GM03348 (cell line): Measurements from ENCODE around the gene TMEM9.
"Not testable (repeated sequence)": the region's sequence is repeated elsewhere in the genome, so short reads cannot be mapped to it uniquely, and the experiment has no call there.

ENCODE experiments used
- DNase-seq: peaks from one replicate; pipeline ENCODE4 v3.0.0; 2012; ENCODE audit warnings: low spot score

The TMEM9 gene

GRCh38 chr1:201172999-201173610 is 18.8 kb upstream of the TMEM9 start:
- DNase-seq = no peak

DNA sequence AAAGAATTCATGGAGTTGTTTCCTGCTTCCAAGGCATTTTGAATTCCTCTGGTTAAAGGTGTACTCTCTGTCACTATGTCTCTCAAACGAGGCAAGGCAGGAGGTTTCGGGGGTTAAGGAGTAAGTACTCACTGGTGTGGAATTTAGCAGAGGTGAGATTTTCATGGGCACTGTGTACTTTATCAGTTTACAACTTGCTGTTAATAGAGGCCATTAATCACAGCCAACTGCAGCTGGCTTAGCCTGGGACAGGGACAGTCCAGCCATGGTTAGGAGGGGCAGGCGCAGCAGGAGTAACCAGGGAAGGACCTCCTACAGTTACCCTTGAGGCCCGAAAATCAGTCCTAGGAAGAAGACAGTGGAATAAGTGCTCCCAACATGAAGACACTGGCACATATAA is 18.1 kb upstream of the TMEM9 start:
- DNase-seq = no peak

DNA sequence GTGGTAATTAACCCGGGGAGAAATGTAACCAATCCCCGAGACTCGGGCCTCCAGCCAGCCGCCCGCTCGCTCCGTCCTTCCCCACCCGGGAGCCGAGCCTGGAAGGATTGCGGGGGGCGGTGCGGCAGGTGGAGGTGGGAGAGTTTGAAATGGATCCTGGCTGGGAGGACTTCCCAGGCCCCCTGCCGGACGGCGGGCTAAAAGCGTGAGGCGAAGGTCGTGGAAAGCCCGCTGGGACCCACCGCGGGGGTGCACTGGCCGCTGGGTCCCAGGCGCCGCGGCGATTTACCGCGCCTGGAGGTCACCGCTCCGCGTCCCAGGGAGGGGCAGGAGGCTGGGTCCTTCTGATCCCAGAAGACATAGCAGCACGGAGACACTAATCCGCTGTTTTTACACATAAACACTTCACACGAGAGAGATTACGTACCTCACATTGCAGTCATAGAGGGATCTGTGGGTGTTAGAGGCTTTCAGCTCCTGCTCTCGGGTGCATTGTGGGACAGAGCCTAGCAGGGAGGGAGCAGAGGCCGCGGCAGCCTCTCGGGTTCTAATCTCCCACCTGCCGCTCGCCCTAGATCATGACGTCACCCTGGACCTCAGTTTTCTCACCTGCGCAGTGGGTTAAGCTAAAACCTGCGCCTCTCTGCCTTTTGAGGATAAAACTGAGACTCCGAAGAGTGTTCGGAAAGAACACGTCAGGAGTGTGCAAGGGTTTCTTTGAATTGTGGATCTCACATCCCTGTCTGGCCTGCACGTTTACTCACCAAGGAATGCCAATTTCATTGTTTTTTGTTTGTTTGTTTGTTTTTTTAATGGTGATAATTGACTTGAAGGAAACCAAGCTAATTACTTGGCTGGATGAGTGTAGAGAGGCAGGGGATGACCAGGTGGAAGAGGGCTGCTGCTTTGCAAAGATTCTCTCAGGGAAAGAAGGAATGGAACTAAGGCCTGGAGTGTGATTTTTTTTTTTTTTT is 17.1 kb upstream of the TMEM9 start:
- peak; percentile 73 for DNase-seq

DNA sequence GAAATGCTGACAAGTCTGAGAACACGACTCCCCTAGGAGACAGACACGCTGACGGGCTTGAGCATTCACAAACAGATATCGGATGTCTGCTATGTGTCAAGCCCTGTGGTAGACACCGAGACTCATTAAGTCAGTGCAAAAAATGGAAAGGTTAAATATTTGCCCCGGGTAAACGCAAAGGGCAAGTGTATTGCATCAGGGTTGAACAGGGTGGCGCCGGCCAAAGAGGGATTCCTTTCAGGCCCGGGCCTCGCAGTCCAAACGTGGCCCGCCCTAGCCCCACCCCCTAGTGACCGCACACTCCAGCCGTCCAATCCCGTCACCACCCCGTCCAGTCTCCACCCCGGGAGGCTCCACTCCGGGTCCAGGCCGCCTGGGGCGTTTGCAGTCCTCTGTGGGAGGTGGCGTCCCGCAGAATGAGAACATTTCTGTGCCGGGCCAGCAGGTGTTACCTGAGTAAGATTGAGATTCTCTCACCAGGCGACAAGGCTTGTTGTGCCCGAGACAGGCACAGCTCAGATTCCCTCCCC is 16.3 kb upstream of the TMEM9 start:
- DNase-seq = peak; percentile 100

GRCh38 chr1:201169971-201170532 is 15.8 kb upstream of the TMEM9 start:
- no peak for DNase-seq

DNA sequence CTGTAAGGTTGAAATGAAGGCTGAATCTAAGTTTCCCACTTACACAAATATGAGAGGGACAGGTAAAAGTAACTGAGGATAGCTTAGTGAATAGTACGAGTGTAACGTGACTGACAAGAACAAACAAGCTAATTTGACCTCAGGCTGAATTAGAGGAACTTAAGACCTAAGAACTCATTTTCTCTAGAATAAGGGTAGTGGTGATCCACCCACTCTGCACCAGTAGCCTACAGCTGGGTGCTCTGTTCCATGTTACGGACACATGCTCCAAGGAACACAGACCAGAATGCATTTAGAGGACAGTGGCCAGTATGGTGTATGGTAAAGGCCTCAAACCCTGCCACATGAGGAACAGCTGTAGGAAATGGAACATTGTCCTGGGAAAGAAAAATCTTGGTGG is 14.9 kb upstream of the TMEM9 start:
- DNase-seq = no peak

DNA sequence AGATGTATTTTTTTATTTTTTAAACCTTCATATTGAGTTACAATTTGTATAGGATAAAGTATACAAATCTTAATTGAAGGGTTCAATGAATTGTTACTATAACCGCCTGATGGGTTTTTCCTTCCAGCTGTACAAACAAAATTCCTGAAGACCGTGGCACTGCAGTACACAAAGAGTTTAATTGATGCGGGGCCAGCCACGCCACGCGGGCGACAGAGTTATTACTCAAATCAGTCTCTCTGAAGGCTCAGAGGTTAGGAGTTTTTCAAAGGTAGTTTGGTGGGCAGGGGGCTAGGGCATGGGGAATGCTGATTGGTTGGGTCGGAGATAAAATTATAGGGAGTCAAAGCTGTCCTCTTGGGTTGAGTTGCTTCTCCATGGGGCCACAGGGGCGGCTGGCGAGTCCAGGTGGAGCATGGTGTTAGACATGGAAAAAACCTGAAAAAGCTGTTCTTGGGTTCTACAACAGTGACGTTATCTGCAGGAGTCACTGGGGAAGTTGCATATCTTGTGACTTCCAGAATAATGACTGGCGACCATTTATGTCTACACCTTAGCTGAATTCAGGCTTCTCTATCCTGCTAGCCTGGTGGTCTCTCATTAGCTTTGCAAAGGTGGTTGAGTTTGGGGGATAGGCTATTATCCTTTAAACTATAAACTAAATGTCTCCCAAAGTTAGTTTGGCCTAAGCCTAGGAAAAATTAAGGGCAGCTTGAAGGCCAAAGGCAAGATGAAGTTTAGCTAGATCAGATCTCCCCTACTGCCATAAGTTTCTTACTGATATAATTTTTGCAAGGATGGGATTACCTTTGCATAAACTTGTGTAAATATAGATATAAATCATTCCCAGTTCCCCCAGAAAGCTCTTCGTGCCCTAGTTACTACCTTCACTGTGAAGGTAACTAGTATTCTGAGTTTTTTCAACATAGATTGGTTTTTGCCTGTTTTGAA is 13.0 kb upstream of the TMEM9 start:
- no peak for DNase-seq

- no peak for DNase-seq
Measured at GRCh38 chr1:201164645-201165044, 10.4 kb upstream of the TMEM9 start.

DNA sequence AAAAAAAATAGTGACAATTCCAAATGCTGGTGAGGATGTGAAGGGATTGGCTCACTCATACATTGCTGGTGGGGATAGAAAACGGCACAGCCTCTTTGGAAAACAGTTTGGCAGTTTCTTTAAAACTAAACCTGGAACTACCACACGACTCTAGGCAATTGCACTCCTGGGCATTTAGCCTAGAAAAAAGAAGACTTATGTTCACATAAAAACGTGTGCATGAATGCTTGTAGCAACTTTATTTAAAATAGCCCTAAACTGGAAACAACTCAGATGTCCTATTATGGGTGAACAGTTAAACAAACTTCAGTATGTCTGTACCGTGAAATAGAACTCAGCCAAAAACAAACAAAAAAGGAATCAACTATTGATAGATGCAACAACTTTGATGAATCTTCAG is 9.4 kb upstream of the TMEM9 start:
- no peak for DNase-seq

- DNase-seq = not testable (repeated sequence)
Measured at GRCh38 chr1:201163036-201163435, 8.8 kb upstream of the TMEM9 start.

- DNase-seq = no peak
Measured at GRCh38 chr1:201157949-201158348, 3.7 kb upstream of the TMEM9 start.

GRCh38 chr1:201156819-201157218 is 2.5 kb upstream of the TMEM9 start:
- DNase-seq = no peak

GRCh38 chr1:201156346-201156745 is 2.1 kb upstream of the TMEM9 start:
- DNase-seq = no peak

DNA sequence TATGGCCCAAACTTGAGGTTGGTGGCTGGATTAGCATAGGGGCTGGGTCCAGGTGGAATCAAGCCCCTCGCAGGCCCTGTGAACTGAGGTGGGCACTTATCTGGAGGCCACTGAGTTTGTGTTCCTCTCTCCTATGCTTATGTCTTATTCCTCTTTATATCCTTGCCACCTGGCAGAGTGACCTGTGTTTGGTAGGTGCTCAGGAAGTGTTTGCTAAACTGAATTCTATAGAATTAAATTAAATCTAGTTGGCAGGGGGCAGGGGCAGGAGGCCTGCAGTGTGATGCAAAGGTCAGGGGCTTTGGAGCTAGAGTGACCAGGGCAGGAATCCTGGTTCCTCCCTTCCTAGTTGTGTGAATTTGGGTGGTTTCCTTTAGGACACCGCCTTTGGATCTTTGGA is 1.1 kb upstream of the TMEM9 start:
- DNase-seq = no peak

GRCh38 chr1:201153474-201154388 is 543 bp downstream of the TMEM9 start:
- no peak for DNase-seq

GRCh38 chr1:201149400-201149799 is 4.9 kb downstream of the TMEM9 start:
- DNase-seq = peak; percentile 26

- no peak for DNase-seq
Measured at GRCh38 chr1:201147396-201148015, 6.8 kb downstream of the TMEM9 start.

- DNase-seq = no peak
Measured at GRCh38 chr1:201146626-201147390, 7.5 kb downstream of the TMEM9 start.

DNA sequence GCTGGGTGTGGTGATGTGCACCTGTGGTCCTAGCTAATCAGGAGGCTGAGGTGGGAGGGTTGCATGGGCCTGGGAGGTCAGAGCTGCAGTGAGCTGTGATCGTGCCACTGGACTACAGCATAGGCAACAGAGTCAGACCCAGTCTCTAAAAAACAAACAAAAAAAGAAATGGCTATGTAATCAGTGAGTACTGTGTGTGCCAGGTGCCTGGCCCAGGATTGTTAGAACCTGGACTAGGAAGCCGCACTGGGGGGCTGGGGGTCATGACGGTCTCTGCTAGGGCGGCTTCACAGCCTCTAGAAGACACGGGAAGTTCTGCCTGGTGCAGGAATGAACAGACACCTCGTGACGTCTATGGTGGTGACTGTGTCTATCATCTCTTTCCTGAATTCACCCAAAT is 8.5 kb downstream of the TMEM9 start:
- no peak for DNase-seq
